ENCODE data around the gene CES2.
"Not testable (repeated sequence)": the region's sequence is repeated elsewhere in the genome, so short reads cannot be mapped to it uniquely, and the experiment has no call there.

Gene CES2

DNA sequence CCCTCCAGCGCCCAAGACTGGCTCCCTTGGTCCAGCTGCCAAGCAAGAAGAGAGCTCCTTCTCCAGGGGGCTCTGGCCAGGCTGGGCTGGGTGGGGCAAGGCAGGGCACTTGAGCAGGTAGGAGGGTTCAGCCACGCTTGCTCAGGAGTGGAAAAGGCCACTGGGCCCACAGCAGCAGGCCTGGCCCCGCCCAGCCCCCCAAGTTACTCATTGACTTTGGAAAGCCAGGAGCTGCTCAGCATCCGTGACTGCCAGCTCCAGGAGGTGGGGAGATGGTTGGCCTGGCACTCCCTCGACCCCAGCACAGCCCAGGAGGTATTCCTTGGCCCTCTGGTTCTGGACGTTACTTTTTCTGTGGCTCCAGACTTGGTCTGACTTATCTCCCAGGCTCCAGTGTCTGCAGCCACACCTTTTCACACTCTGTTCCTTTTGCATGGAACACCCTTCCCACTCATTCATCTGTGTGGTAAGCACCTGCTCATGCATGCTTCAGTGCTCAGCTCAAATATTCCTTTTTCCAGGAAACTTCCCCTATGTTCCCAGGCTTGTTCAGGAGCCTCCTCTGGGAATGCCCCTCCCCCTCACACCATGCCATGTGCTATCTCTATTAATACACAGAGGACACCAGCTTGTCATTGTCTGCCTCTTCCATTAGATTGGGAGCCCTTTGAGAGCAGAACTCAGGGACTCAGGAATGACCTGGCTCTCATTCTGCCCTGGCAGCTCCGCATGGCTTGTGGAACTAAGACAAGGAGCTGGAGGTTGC, 16.3 kb upstream of the CES2 start, which contains the start of gene CDH16:
CDH16 (minus strand) TSS at position 83 of the 766 bp plus-strand sequence. CDS start 820 bp downstream, outside the sequence.
- no peak for DNase-seq

DNA sequence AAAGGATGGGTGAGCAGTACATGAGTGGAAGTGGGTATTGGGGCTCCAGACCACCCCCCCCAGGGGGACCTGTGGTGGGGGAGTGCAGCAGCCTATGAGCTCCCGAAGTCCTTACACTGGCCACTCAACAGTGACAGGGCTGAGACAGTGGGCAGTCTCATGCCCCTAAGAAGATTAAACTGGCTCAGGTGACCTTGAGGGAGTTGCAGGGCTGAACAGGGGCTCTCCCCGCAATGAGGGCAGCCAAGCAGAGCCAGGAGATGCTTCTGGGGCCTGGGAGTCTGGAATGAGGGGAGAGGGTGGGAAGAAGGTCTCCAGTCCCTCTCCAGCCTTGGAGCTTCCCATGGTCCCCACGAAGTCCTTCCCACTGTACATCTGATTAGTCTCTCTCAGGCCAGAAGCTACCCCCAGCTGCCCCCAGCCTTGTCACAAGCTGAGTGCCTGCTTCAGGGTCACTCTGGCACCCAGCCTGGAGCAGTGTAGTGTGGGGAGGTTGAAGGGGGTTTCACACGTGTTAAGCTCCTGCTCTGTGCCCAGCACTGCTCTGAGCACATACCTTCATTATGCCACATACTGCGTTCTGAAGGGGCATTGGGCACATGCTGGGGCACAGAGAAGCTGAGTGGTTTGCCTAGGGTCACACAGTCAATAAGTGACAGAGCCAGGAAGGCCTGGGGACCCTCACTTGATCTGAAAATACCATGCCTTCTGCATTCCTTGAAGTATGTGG, 15.6 kb upstream of the CES2 start:
- no peak for DNase-seq

DNA sequence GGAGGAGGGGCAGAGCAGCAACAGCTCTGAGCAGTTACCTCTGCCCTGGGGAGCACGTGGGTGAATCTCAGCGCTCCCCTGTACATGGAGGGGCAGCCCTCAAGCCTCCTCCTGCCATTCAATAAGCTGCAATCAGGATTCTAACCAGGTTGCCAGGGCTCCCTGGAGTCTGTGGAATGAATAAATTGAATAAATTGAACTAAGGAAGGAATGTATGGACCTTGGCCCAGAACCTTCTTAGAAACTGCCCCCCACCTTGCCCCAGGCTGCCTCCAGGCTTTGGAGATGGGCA, 15.1 kb upstream of the CES2 start:
- no peak for DNase-seq

DNA sequence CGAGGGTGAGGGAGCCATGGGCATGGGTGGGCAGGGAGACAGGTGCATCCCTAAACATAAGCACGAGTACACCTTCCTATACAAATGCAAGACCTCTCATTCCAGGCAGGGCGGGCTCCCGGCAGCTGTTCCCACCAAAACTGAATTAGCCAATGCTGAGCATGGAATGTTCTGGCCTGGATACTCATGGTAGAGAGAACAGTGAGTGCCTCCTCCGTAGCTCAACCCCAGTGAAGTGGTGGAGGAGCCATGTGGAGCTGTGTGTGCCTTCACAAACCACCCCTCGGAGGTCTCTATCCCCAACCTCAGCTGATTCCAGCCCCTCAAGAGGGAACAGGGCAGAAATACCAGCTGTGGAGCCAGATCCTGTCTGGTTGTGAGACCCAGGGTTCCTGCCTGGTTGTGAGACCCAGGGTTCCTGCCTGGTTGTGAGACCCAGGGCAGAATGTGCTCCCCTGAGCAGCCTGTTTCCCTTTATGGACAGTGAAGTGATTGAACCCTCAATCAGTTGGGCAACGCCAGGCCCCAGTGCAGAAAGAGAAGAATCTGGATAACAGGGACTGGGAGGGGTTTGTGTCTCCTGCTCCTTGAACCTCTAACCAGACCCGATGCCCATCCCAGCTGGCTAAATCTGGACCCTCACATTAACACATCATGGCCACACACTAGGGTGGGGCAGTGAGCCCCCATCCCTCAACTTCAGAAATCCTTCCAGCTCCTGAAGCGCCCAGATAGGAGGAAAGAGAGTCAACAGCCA, 14.2 kb upstream of the CES2 start:
- no peak for DNase-seq

DNA sequence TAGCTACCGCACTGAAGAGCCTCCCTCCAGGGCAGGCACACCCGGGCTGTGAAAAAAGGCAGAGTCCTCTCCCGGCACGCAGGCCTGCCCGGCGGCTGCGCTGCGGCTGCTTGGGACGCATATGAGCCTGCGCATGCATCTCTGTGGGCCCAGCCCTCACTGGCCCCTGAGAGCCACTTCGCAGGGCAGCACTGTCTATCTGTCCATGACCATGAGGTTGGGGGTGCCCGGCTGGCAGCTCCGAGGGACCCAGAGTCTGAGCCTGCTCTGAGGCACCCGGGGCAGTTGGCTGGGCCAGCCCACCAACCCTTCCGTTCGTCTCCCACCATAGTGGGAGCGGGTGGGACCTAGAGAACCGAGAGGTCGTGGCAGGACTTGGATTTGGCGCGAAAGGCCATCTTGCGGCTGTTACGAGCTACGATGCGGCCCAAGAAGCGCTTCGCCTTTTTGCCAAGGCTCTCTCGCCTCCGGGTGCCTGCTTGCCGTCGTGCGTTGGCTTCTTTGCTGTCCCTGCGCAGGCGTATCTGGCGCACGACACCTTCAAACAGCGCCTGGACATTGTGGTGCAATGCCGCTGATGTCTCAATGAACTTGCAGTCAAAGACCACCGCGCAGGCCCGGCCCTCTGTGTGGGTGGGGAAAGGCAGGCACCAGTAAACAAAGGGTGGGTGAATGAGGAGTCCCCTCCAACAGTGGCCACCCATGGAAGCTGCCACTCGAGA, 13.4 kb upstream of the CES2 start:
- no peak for DNase-seq

DNA sequence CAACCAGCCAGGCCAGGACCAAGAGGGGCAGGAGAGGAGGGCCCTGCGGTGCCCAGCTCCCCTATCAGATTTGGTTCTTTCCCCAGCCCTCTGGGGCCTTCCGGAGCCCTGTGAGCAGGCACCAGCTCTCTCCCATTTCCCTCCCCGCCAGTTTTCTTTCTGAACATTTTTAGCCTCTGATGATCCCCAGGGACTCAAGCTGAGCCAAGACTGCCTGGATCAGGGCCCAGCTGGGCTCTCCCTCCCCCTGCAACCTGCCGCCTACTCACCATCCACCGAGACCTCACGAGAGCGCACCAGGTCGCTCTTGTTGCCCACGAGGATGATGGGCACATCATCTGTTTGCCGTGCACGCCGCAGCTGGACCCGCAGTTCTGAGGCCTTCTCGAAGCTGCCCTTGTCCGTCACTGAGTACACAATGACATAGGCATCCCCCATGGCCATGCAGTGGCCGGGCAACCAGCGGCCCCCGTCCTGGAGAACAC, 12.0 kb upstream of the CES2 start:
- no peak for DNase-seq

DNA sequence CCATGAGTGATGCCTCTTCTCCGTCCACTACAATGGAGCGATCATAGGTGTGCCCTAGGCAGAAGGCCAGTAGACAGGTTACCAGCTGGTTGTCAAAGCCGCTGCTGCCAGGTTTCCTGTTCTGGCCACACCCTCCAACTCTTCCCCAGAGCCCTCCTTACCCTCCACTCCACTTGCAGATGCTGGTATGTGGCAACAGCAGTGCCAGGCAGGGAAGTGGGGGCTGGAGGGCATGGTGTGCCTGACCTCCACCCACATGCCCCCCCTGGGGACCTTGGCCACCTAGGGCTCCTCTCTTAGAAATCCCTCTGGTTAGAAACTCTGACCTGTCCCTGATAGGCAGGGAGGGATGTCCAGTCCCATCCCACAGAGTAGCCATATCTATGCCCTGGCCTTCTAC, 11.4 kb upstream of the CES2 start:
- no peak for DNase-seq

DNA sequence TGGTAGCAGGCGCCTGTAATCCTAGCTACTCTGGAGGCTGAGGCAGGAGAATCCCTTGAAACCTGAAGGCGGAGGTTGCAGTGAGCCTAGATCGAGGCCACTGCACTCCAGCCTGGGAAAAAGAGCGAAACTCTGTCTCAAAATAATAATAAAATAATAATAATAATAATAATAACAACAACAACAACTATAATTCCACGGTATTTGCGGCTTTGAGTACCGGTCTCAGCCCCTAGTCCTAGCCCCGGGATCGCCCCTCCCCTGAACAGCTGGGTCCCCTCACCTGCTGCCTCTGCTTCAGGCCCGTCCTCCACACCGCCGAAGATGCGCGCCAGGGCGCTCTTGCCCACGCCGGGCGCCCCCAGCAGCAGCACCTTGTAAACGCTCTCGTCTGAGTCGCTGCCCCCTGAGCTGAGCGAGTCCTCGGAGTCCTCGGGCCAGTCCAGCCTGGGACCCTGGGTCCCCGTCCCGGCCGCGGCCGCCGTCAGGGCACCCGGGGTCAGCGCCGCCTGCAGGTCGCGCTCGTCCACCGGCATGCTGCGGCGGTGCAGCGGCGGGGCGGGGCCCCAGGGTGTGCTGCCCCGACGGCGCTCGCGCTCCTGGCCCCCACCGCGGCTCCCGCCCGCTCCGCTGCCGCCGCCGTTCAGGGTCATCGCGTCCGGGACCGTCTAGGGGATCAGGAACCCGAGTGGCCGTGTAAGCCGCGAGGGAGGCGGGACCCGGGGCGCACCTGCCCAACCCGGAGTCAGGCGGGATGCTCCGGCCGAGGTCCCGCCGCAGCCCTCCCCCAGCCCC, 10.6 kb upstream of the CES2 start:
- DNase-seq, result peak; percentile 33 to 42

DNA sequence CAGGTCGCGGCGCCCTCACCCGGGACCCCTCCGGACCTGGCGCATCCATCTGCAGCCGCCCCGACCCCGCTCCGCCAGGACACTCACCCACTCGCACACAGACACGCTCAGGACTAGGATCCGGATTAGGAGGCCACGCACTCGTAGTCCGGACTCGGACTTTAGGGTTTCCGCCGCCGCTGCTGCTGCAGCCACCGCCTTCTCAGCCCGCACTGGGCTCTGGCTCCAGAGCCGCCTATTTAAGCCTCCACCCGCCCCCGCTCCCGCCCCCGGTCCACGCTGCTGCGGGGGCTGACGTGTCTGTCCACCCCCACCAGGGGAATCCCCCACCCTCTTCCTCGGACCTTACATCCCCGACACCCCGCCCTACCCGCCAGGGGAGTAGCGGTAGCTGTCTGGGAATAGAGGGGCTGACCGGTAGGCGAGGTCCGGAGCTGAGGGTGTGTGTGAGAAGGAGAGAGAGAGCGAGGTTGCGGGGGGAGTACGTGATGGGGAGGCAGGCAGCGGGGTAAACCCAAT, 9.9 kb upstream of the CES2 start, which contains the start of gene RRAD:
RRAD (minus strand) TSS at position 214 of the 519 bp plus-strand sequence. CDS start 356 bp downstream, outside the sequence.
- DNase-seq, result no peak

DNA sequence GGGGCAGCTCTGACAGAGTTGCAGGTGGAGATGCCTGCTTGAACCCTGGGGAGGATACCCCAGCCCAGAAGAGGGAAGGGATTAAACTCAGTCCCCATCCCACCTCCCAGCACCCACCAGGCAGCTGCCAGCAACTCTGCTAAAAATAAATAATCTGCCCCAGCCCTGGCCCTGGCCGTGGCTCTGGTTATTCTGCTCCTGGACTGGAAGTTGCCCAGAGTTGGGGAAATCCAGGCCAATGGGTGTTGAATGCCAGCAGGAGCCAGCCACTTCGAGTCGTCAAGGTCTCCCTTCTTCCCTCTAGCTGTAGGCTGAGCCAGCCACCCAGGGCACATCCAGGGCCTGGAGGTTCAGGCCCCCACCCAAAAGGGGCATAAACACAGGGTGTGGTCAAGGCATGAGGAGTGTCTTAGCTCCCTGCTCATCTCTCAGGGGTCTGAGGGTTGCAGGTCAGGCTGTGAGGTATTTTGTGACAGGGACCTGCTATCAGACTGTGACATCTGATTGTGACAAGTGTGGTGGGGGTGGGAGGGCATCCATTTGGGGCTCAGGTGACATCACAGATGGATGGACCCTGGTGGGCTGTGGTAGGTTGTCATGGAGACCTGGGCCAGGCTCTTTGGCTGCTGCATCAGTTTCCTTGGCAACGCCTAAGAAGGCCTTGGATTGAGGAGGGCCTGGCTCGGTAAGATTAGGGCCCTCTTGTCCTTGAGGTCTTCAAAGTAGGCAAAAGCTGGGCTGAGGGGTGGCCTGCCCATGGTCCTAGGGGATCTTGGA, 9.0 kb upstream of the CES2 start:
- DNase-seq, result no peak

DNA sequence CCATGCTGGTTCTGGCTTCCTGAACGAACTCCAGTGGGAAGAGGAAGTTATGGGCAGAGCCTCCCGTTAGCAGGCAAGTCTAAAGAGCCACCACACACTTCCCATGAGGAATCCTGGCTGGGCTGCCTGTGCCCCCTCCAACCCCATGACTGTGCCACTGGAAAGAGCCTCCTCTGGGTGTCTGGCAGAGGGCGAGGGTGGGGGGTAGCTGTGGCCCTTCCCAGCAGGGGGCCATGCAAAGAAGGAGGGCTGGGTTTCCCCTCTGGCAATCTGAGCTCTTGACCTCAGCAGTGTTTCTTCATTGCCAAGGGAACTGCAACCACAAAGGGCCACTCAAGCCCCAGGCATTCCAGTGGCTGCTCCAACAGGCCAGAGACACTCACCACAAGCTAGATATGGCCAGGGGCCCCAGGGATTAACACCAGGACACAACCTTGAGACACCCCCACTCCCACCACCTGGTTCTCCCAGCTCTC, 8.3 kb upstream of the CES2 start:
- DNase-seq, result no peak

DNA sequence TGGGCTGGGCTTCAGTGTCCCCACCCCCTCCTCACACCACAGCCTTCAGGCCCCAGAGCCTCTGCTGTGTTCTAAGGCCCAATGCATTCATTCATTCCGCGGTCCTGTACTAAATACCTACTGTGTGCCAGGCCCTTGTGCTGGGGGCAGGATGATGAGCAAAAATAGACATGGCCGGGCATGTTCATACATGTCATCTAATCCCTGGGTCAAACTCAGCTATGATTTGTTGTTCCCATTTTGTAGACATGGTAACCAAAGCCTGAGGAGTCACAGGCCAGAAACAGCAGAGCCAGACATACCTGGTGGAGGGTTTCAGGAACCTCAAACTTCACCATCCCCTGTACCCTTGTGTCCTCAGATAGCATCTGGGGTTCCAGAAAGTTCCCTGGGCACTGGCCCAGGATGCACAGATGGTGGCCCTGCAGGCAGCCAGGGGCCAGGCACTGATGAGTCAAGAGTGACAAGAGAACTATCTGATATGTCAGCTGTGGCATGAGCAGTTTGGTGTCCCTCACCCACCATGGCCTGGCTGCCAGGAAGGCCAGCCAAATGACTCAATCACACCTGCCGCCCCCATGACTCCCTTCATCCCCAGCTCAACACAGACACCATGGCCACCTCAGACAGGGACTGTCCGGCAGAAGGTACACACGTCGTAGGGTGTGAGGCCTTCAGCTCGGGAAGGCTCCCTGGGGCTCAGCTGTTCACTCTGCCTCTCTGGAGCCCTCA, 7.2 kb upstream of the CES2 start:
- no peak for DNase-seq

DNA sequence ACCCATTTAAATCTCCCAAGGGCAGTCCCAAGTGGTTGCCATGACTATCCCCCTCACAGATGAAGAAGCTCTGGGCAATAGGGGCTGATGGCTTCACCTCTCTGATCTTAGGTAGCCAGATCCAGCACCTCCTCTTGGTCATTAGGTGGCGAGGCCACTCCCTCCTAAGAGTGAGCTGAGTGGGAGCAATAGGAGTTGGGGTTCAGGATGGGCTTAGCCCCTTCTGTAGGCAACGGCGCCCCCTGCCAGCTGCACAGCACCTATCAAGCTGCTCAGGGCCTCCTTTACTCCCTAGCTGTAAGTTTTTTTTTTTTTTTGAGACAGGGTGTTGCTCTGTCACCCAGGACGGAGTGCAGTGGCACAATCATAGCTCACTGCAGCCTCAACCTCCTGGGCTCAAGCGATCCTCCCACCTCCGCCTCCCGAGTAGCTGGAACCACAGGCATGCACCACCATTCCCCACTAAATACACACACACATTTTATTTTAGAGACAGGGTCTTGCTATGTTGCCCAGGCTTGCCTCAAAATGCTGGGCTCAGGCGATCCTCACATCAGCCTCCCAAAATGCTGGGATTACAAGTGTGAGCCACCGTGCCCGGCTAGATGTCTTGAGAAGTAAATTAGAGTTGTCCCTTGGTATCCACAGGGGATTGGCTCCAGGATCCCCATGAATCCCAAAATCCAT, 6.5 kb upstream of the CES2 start:
- peak; percentile 35 to 41 for DNase-seq

DNA sequence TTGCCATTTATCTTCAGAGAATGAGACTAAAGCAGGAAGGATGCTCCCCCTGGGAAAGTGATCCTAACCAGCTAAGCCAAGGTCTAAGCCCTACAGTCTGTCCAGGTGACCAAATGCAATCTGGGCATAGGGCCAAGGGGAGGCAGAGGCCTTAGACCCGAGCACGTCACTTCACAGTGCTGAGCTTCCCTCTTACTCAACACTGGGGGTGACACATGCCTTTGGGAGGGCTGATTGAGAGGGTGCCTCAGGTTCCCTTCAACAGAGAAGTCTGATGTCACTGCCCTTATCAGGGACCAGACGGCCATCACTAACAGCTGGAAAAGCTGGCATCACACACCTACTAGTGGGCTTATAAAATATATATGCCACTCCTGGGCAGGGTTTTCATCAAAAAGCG, 5.1 kb upstream of the CES2 start:
- DNase-seq, result no peak

DNA sequence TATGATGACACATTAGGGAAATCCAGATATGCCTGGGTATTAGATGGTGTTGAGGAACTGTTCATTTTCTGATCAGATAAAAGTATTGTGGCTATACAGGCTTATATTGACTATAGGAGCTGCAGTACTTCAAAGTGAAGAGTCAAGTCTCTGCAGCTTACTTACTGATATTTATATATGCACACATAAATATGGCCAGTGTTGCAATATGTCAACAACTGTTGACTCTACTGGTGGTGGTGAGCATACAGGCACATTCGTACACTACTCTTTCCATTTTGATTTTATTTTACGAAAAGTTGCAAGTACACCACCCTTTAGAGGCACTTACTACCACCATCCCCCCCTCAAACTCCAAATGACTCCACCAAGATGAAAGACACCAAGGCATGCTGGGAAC, 3.7 kb upstream of the CES2 start:
- DNase-seq, result no peak

DNA sequence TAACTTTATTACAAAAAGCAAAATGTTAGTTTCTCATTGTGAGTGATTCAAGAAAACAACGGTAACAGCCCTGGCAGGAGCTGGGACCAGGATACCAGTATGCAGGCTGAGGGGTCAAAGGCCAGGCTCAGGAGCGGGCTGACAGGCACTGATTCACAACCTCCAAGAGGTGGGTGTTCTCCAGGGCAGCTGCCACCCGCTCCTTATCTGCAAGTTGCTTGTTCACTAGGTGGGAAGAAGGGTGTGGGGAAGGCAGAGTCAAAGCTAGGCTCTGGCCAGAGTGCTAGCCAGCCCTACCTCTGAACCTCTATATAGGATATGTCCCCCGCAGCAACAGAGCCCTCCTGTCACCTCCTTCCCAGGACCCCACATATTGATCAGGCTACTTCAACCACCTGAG, 3.2 kb upstream of the CES2 start:
- no peak for DNase-seq

DNA sequence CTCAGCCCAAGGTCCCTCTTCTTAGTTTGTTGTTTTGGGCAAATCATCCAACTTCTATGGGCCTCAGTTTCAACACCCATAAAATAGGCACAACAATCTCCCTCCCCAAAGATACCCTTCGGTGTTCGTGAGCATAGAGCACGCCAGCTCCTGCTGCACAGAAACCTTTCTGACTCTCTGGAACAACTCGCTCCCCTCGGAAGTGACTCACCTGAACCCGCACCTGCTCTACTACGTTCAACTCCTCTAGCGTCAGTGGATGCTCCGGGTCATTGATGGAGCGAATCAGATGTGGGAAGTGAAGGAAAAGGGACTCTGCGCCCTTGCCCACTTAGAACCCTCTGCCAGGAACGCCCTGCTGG, 1.6 kb upstream of the CES2 start:
- DNase-seq, result peak; percentile 29 to 41

DNA sequence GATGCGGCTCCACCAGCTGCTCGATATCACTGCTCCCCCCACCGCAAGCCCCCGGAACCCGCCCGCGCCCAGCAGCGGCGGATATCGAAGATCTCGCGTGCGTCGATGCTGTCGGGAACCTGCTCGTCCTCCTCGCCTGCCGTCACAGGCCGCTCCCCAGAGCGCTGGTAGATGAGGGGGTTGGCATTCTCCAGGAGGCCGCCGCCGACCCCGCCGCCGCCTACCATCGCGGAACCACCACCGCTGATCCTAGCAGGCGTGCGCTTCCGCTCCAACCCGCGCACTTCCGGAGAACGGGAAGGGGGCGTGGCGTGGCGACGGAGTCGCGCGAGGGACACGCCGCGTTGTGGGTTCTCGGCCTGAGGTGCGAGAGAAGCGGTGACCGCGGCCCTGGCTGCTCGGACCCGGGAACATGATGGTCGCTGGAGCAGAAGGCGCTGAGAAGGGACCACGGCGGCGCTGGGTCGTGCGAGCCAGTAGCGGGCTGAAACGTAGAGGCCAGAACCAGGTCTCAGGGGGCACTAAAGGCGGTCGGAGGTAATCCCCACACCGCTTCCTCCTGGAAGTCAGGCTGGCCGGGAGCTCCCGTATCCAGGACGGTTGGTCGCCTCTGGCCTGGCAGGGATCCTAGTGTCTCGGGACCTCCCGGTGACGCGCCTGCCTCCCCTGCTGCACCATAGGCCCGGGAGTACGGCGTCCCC, 1.0 kb upstream of the CES2 start, which contains the start of gene CIAO2B:
CIAO2B (minus strand) TSS at position 265 of the 701 bp plus-strand sequence; CDS start at position 227, 38 bp downstream.
- DNase-seq, result peak; percentile 91

DNA sequence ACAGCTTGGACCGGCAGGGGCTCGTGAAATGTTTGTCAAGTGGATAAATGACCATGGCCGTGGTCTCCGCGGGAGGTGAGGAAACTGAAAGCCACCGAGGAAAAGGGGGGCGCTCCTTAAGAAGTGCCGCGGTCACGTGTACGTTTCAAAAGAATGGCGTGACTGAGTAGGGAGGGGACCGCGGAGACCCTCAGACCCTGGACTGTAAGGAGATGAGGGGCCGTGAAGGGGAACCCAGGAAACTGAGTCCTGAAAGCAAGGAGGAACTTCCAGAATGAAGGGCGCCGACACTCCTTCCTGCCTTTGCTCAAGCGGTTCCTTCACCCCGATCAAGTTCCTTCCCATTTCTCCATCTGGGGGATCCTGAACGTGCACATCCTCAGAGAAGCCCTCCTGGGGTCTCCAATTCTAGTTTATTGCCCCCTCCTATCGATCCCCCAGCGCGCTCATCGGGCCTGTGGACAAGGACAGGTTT, 440 bp upstream of the CES2 start:
- DNase-seq, result not testable (repeated sequence)

Measured in stimulated activated CD4-positive, alpha-beta T cell treated with anti-CD3 and anti-CD28 coated beads, Interleukin-2, amount 100 ng/mL, for 48 hours (primary cell).